ENCODE measurements around the gene RAB23. TPM values are rescaled to one million over a fixed set of nuclear protein-coding genes. Genes with fewer than 3 reads are reported as not detected.

The RAB23 gene
- polyA plus RNA-seq: 1.3 and 9.2 TPM in 2 replicates

DNA sequence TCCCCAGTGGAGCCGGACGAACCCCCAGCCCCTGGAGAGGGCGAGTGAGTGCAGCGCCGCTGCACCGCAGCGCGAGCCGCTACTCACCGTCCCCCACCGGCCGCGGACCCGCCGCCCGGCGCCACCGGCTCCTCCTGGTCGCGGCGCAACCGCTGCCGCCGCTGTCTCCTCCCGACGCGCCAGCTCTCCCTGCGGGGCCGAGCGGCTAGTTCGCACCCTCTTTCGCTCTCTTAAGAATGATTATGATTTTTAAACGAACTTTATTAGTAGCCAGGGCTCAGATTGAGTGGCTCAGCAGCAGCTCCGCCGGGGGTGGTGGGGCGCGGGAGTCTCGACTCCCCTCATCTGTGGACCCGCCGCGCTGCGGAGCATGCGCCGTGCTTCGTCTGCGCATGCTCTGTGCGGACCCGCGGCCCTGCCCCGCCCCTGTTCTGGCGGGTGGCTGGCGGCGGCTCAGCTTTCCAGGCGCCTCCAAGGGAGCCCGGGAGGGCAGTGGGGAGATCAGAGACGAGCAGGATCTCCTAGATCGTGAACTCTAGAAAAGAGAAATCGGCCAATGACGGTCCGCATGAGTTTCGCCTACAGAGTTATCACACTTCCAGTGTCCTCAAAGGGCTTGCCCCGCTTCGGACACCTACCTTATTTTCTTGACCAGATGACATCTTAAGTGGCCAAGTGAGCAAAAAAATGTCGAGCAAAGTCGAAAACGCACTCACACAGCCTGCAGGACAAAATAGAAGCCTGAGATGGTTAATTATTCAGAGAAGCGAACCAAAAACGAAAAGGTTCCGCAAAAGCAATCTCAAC, at the start of gene RAB23:
TSS of gene RAB23 (minus strand) at position 372 of the 807 bp plus-strand sequence. CDS start 11,927 bp downstream, outside the sequence.

DNA sequence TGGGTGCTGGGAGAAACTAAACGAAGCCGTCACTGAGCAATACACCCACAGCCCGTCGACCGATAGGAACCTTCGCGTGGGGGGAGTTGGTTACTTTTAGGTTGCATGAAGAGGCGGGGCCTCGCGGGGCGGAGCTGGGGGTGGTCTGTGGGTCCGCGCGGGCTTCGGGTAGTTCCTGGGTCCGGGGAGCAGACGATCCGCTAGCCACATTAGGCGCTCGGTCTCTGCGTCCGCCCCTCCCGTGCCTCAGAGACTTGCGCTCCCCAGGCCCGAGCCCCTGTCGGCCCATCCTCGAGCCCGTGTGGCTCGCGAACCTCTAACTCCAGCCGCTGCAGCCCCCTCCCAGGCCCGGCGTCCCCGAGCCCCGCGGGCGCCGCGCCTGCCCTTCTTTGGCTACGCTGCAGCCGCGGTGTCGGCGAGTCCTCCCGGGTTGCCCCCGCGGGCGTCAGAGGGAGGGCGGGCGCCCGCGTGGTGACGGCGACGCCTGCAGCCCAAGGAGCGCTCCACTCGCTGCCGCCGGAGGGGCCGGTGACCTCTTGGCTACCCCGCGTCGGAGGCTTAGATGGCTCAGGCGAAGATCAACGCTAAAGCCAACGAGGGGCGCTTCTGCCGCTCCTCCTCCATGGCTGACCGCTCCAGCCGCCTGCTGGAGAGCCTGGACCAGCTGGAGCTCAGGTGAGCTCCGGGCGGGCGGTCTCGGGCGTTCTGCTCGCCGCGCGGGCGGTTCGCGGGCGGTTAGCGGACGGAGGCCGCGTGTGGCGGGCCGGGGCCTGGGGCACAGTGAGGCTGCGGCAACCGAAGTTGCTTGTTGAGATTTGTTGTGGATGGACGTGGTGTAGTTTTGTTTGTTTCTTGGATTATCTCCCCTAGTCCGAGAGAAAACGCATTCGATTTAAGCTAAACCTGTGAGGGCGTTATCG, 49.7 kb downstream of the RAB23 start, which contains the start of gene BAG2:
TSS of gene BAG2 (plus strand) at position 191 of the 920 bp plus-strand sequence. CDS start at position 563, 372 bp downstream.

Other genes with a start within 250 kb of the RAB23 start
- gene KIAA1586, start 175.6 kb downstream of the RAB23 start, polyA plus RNA-seq: 41.7 and 62.9 TPM in 2 replicates
- 19.8 and 38.9 TPM in 2 replicates for gene ZNF451, start 132.1 kb downstream of the RAB23 start, polyA plus RNA-seq
- 2.9 and 4.8 TPM in 2 replicates for gene BAG2, start 50.0 kb downstream of the RAB23 start, polyA plus RNA-seq
- 2.2 and 6.8 TPM in 2 replicates for gene PRIM2, start 95.3 kb upstream of the RAB23 start, polyA plus RNA-seq